Measurements from ENCODE around the gene PRPF38B.

Gene PRPF38B

GRCh38 chr1:108717774-108718316 is 25.7 kb downstream of the PRPF38B start:
- DNase-seq (ENCODE audit: low spot score): no peak

- DNase-seq (ENCODE audit: low spot score): no peak
These were observed 27.0 kb downstream of the PRPF38B start for GRCh38 chr1:108718927-108719655.

- no peak for DNase-seq (ENCODE audit: low spot score)
These were observed 27.7 kb downstream of the PRPF38B start for GRCh38 chr1:108719656-108720435.

- no peak for DNase-seq (ENCODE audit: low spot score)
These were observed 30.2 kb downstream of the PRPF38B start for GRCh38 chr1:108722292-108722691.

GRCh38 chr1:108725906-108726305 is 33.8 kb downstream of the PRPF38B start:
- no peak for DNase-seq (ENCODE audit: low spot score)

- DNase-seq (ENCODE audit: low spot score): no peak
These were observed 36.3 kb downstream of the PRPF38B start for GRCh38 chr1:108728327-108728923.

GRCh38 chr1:108729481-108729880 is 37.4 kb downstream of the PRPF38B start:
- DNase-seq (ENCODE audit: low spot score): no peak

- no peak for DNase-seq (ENCODE audit: low spot score)
These were observed 40.3 kb downstream of the PRPF38B start for GRCh38 chr1:108732398-108732797.

GRCh38 chr1:108734171-108734865 is 42.2 kb downstream of the PRPF38B start:
- DNase-seq (ENCODE audit: low spot score): no peak

GRCh38 chr1:108742253-108742652 is 50.1 kb downstream of the PRPF38B start:
- no peak for DNase-seq (ENCODE audit: low spot score)

- DNase-seq (ENCODE audit: low spot score): no peak
These were observed 53.9 kb downstream of the PRPF38B start for GRCh38 chr1:108745980-108746381.

GRCh38 chr1:108746382-108747170 is 54.5 kb downstream of the PRPF38B start, which contains the start of gene STXBP3:
Gene STXBP3 (plus strand): TSS chr1:108746674. CDS start chr1:108746738, 64 bp downstream.
- DNase-seq (ENCODE audit: low spot score): peak; percentile 100

- DNase-seq (ENCODE audit: low spot score): peak; percentile 56
These were observed 55.2 kb downstream of the PRPF38B start for GRCh38 chr1:108747171-108747850.

GRCh38 chr1:108747898-108748297 is 55.8 kb downstream of the PRPF38B start:
- DNase-seq (ENCODE audit: low spot score): no peak

GRCh38 chr1:108749081-108749480 is 57.0 kb downstream of the PRPF38B start:
- no peak for DNase-seq (ENCODE audit: low spot score)

- DNase-seq (ENCODE audit: low spot score): no peak
These were observed 58.5 kb downstream of the PRPF38B start for GRCh38 chr1:108750476-108751181.
